H4 (cell line): Measurements from ENCODE around the gene SGTB. TPM values are rescaled to one million over a fixed set of nuclear protein-coding genes. Genes with fewer than 3 reads are reported as not detected.

Experiments
- DNase-seq: peaks from one replicate; pipeline ENCODE4 v3.0.0-alpha.2; 2015; ENCODE audit warnings: low spot score
- total RNA-seq: library from RNA; depleted of rRNA; stranded (reverse); fragments of >200 nt; shearing (Covaris generic); gene quantifications from 2 replicates; pipeline ENCODE4 v1.2.3, GENCODE V29; 2014; rRNA removed

The SGTB gene, protein sequence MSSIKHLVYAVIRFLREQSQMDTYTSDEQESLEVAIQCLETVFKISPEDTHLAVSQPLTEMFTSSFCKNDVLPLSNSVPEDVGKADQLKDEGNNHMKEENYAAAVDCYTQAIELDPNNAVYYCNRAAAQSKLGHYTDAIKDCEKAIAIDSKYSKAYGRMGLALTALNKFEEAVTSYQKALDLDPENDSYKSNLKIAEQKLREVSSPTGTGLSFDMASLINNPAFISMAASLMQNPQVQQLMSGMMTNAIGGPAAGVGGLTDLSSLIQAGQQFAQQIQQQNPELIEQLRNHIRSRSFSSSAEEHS
- total RNA-seq, result 3.9 and 6.1 TPM in 2 replicates

- DNase-seq, result peak; percentile 41
These were observed at the start of gene SGTB, which contains the start of gene NLN for GRCh38 chr5:65721720-65722574. Gene SGTB, minus strand, starts transcription at chr5:65722109. Its CDS starts 1,302 bp downstream, at chr5:65720807. Gene NLN, plus strand, starts transcription at chr5:65722205. Its CDS starts 169 bp downstream, at chr5:65722374.

GRCh38 chr5:65771266-65771665, 49.4 kb upstream of the SGTB start:
- no peak for DNase-seq

DNA sequence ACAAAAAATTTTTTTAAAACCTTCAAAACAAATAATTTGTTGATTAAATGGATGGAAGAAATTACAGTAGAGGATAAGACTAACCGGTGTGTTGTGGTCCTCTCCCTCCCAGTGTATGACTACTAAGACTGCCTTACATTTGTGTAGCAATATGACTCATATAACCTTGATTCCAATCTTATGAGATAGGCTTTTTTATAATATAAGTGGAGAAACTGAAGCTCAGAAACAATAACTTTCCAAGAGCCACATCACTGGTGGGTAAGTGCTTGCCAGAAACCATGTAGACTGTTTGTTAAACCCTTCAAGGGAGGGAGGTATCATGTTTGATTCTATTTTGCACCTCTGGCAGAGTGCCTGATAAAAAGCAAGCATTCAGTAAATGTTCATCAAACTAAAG, 47.6 kb upstream of the SGTB start:
- peak; percentile 66 for DNase-seq

GRCh38 chr5:65768723-65769346, 46.9 kb upstream of the SGTB start:
- DNase-seq, result no peak

DNA sequence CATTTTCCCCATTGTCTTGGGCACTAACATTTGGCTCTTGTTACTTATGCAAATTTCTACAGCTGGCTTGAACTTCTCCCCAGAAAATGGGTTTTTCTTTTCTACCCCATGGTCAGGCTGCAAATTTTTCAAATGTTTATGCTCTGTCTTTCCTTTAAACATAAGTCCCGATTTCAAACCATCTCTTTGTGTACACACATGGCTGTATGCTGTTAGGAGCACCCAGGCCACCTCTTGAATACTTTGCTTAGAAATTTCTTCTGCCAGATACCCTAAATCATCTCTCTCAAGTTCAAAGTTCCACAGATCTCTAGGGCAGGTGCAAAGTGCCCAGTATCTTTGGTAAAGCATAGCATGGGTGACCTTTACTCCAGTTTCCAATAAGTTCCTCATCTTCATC, 45.7 kb upstream of the SGTB start:
- no peak for DNase-seq

DNA sequence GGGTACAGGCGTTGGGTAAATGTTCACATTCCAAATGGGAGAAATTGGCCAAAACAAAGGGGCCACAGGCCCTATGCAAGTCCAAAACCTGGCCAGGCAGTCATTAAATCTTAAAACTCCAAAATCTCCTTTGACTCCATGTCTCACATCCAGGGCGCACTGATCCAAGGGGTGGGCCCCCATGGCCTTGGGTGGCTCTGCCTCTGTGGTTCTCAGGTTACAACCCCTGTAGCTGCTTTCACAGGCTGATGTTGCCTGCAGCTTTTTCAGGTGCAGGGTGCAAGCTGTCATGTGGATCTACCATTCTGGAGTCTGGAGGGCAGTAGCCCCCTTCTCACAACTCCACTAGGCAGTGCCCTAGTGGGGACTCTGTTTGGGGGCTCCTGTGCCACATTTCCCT, 44.9 kb upstream of the SGTB start:
- DNase-seq, result no peak

GRCh38 chr5:65766175-65766574, 44.3 kb upstream of the SGTB start:
- no peak for DNase-seq

DNA sequence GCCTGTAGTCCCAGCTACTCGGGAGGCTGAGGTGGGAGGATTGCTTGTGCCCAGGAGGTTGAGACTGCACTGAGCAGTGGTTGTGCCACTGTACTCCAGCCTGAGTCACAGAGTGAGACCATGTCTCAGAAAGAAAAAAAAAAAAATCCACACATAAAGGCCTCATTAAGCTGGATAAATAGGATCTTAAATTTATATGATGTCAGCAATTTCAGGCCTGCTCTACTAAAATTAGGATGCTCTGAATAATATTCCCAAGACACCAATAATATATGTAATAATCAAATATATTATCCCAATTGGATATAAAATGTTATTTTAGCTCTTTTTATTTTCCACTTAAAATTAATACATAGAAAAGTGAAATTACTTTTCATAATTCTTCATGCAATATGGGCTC, 43.7 kb upstream of the SGTB start:
- DNase-seq, result no peak

DNA sequence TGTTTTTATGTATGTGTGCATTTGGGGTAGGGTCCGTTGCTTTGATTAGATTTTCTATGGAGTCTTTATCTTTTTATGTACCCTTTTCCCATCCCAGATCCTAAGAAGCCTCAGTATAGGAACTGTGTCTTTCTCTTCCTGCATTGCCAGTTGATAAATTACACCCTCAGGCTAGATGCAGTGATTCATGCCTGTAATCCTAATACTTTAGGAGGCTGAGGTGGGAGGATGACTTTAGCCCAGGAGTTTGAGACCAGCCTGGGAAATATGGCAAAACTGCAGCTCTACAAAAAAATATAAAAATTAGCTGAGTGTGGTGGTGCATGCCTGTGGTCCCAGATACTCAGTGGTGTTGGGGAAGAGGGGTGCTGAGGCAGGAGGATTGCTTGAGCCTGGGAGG, 40.3 kb upstream of the SGTB start:
- no peak for DNase-seq

GRCh38 chr5:65760504-65761275, 38.8 kb upstream of the SGTB start:
- DNase-seq, result peak; percentile 34

GRCh38 chr5:65758546-65759144, 36.7 kb upstream of the SGTB start:
- no peak for DNase-seq

GRCh38 chr5:65753189-65753588, 31.3 kb upstream of the SGTB start:
- no peak for DNase-seq

GRCh38 chr5:65750938-65751337, 29.0 kb upstream of the SGTB start:
- DNase-seq, result no peak

- DNase-seq, result no peak
These were observed 28.0 kb upstream of the SGTB start for GRCh38 chr5:65749956-65750355.

GRCh38 chr5:65749221-65749844, 27.4 kb upstream of the SGTB start:
- no peak for DNase-seq

GRCh38 chr5:65742565-65743231, 20.8 kb upstream of the SGTB start:
- DNase-seq, result peak; percentile 61

DNA sequence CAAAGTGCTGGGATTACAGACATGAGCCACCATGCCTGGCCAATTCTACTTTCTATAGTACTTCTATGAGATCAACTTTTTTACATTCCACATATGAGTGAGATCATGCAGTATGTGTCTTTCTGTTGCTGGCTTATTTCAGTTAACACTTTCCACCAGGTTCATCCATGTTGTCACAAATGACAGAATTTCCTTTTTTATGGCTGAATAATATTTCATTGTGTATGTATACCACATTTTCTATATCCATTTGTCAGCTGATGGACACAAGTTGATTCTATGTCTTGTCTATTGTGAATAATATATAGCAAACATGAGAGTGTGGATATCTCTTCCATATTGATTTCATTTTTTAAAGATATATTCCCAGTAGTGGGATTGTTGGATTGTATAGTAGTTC, 17.3 kb upstream of the SGTB start:
- no peak for DNase-seq

GRCh38 chr5:65738305-65738704, 16.4 kb upstream of the SGTB start:
- DNase-seq, result no peak

DNA sequence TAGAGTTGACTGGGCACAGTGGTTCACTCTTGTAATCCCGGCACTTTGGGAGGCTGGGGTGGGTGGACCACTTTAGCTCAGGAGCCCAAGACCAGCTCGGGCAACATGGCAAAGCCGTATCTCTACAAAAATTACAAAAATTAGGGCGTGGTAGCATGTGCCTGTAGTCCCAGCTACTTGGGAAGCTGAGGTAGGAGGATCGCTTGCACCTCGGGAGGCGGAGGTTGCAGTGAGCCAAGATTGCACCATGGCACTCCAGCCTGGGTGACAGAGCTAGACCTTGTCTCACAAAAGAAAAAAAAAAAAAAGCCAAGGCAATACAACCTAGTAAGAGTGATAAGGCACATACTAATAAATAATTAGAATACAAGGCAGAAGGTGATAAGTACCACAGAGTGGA, 15.9 kb upstream of the SGTB start:
- no peak for DNase-seq

GRCh38 chr5:65736011-65736410, 14.1 kb upstream of the SGTB start:
- DNase-seq, result no peak
